8988T (cell line): ENCODE measurements around the gene COBL.

Source experiments
- DNase-seq: peaks from one replicate; pipeline ENCODE4 v3.0.0; 2011

The COBL gene

DNA sequence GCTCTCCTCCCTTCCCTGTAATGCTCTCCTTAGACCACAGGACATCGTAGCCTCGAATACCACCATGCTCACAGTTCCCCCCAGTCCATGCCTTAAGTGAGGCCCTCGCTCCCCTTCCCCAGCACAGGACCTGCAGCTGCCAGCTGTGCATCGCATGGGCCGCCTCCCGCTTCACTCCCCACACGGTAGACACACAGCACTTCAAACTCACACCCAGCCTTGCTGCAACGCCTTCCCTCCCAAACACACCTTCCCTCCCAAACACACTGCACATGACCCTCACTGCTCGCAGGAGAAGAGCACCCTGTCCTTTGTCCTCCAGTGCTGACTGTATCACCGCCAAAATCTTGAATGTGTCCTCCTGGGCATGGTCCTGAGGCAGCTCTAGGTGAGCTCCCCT lies 42.6 kb downstream of the COBL start:
- DNase-seq, result no peak

DNA sequence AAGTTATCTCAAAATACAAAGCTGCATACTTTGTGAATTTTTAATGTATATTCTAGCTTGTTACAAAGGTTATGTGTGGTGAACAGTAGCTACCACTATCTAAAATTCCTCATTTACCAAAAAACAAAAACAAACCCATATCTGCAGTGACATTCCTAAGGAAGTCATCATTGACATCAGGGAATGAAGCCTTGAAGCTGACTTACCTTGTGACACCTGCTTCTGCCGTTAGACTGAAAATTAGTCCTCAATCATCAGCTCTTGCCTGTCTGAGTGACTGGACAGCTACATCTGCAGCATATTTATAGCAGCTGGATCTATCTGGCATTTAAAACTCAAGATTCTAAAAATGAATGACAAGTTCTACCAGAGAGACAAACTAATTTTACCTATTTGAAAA lies 43.2 kb downstream of the COBL start:
- DNase-seq, result no peak

DNA sequence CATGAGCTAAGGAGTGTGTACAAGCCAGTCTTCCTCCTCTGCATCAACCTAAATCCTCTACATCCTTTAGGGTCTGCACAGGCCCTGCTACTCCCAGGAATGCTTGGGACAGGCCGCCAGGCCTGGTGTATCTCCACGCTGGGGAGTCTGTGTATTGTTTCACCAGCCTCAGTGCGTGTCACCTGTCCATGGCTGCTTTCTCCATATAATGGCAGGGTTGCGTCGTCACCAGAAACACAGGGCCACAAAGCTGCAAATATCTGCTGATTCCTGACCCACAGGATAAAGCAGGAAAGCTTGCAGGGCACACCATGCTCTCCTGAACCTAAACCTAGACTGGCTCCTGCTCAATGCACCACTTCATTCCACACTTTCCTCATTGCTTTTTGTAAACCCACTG lies 45.6 kb downstream of the COBL start:
- DNase-seq, result no peak

DNA sequence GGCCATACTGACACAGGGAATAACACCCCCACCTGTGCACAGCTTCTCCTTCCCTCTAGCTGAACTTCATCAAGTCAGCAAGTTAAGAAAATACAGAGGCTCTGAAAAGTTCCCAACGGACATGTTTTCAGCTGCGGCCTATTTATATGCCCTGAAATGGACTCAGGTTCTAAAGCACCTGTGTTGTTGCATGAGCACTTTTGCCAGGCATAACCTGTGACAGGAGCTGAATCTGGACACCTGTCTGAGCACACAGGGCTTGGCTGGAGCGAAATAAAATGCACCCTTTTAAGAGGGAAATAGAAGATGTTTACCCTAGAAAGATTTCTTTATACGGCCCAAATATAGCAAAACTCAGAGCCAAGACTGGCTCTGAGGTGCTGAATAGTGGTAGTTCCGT lies 46.7 kb downstream of the COBL start:
- DNase-seq, result no peak

DNA sequence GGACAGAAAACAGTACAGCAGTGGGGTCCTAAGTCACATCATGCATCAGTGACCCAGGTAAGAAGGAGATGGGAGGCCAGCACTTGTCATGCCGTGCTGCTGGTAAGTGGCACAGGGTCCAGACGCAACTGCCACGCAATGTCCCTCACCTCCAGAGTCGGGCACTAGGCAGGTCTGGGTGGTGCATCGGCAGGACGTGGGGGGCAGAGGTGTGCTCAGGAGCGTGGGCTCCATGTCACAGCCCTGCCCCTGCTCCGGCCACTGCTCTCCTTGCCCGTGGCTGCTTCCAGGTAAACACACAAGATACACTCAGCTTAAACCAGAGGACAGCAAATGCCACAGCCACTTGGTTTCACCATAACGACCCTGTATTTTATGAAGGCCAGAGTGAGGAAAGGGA lies 47.3 kb downstream of the COBL start:
- DNase-seq, result no peak

DNA sequence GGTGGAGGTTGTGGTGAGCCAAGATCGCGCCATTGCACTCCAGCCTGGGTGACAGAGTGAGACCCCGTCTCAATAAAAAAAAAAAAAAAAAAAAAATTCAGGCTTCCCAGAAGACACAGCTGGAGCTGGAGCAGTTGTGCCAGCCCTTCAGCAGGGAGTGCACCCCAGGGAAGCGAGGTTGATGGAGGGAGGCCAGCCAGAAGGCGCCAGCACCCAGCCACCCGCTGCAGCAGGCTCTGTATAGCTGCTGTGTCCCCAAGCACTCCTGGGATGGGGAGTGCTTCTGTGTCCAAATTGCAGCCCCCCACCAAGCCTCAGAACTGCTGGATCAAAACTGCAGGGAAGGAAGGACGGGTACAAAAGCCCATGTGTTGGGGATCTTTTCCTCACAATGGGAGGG lies 47.8 kb downstream of the COBL start:
- DNase-seq, result no peak

DNA sequence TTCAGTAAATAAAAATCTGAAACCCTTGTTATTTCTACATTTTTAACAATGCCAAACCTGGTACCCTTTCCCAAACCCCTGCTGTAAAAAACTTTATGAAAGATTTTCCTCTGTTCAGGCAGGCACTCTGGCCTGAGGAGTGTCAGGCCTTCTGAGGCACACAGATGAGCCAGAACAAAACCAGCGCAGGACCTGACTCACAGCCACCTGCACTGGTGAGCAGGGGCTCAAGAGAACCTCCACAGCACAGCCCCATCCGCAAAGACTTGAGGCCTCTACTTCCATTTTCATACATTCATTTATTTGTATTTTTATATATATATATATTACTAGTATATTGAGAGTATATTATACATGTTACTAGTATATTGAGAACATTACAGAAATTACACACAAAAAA lies 49.4 kb downstream of the COBL start:
- DNase-seq, result no peak

DNA sequence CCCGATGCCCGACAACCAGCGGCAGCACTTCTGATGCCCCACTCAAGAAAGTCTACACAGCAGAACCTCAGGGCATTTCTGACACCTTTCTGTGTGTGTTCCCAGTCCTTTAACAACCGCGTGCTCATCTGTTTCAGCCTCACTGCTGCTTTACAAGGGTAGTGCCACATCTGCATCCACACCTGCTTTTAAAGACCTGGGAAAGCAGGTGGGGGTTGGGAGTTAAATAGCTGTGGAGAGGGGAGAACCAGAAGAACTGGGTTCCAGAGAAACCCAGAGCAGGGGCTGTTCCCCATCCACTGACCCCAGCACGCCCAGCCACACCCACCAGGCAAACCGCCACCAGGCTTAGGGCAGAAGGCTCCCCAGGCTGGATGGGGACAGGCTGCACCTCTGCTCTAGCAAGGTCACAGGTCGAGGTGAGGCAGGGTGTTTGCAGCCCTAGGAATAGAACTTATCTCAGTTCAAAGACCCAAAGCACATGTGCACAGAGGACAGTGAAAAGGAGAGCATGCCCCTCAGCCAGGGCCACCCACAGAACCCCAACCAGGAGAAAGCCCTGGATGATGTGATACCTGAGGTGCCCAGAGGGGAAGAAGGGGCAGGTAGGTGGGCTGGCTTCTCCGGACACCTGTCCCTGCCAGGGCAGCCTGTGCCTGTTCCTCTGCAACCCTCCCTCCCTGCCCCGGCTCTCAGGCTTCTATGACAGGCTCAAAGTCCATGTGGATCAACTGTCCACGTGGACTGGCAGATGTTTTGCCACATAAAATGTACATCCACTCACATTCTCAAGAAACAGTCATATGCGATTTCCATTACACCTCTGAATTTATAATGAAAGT lies 51.3 kb downstream of the COBL start:
- no peak for DNase-seq

DNA sequence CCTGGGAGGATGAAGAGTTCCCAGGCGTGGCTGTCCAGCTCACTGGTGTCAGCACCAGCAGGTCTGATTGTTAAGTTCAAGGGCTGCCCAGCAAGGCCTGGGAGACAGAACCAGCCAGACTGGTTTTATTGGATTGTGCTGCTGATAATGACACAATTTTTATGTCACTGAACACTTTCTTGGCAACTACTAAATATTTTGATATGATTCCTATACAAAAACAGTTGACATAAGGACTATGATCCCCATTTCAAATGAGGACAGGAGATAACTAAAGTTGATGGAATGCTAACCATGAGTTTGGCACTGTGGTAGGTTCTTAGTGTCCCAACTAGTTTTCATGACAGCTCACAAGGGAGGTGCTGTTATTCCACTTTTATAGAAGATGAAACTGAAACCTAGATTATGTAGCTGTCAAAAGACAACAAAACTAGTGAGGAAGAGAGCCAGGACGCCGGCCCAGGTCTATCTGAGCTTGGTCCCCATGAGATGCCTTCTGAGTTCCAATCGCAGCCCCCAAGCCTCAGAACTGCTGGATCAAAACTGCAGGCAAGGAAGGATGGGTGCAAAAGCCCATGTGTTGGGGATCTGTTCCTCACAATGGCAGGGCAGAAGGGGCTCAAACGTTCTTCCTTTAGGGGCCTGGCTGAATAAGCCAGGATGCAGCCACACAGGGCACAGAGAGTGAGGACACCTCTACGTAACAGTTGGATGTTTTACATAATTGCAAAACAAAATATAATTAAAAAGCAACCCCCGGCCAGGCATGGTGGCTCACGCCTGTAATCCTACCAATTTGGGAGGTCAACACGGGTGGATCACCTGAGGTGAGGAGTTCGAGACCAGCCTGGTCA lies 52.8 kb downstream of the COBL start:
- no peak for DNase-seq

DNA sequence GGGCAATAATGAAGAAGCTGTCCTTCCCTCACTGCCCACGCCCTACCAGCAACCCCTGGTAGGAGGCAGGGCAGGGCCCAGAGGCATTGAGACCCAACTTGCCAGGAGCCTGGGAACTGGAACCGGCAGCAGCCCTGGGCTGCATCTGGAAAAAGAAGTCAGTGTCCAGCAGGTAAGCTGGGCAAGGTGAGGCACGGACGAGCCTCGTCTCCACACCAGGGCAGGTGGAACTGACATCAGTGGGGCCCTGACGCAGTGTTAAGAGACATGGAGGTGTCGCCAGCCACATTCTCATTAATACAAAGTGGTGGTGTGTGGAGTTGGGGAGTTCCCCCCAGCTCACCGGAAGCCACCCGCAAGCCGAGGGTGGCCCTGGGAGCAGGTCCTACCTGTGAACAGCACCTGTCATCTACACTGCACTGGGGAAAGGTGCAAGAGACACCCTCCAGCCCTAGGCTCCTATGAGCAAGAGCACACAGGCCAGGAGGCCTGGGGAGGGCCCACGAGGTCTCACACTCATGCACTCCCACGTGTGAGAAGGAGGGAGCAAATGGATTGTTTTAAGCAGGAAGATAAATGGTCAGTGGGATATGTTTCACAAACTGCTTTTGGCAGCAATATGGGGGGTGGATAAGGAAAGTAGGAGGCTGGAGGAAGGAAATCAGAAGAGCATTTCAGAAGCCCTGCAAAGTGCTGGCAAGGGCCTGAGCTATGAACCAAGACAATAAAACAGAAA lies 53.6 kb downstream of the COBL start:
- no peak for DNase-seq

DNA sequence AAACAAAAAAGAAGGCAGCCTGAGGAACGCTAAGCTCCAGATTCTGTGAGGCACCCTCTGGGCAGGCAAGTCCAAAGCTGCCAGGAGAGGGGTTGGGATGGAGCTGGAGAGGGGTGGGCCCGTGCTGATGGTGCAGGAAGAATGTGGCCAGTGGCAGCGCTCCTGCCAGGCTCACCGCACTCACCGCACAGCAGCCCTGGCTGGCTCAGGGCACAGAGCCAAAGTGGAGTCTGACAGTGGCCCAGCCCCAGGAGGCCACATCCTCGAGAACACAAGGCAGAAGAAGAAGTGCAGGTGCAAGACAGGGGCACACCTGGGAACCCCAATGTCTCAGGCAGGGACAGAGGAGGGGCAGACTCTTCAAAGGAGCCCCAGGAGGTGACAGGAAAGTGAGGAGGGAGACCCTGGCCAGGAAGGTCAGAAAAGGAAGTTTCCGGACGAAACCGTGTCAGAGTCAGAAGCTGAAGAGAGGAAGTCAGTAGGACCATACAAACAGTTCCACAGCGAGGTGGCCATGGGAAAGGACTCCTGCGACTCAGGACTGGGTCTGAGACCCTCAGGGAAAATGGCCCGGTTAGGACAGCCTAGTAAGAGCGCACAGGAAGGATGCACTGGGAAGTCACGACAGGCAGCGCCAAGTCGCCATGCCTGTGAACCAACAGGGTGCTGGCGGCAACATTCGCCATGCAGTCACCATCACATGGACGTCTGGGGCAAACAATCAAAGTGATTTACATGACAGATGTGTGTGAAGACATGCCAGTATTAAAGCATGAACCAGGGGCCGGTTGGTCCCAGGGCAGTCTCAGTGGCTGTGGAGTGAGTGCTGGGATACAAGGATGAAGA lies 54.4 kb downstream of the COBL start:
- DNase-seq, result no peak

DNA sequence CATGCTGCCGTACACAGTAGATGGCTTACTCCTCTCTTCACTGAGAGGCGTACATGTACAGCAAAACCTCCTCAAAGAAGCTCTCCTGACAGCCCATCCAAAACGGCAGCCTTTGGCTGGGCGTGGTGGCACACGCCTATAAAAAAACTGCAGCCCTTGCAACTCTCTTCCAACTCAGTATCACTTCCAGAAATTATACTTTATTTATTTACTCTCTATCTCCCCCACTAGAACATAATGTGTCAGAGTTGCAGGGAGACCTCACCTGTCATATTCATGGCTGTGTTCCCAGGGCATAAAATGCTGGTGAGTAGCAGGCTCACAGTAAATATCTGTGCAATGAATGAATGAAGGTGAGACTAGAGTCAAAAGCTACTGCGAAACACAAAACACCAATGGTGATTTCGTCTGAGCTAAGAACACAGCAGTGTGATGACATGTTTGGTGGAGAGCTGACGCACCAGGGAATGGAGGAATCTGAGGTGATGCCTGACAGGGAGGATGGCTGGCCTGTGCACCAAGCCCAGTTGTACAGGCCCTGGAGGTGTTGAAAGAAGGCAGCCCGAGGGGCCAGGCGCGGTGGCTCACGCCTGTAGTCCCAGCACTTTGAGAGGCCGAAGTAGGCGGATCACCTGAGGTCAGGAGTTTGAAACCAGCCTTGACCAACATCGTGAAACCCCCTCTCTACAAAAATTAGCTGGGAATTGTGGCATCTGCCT lies 55.3 kb downstream of the COBL start:
- no peak for DNase-seq

DNA sequence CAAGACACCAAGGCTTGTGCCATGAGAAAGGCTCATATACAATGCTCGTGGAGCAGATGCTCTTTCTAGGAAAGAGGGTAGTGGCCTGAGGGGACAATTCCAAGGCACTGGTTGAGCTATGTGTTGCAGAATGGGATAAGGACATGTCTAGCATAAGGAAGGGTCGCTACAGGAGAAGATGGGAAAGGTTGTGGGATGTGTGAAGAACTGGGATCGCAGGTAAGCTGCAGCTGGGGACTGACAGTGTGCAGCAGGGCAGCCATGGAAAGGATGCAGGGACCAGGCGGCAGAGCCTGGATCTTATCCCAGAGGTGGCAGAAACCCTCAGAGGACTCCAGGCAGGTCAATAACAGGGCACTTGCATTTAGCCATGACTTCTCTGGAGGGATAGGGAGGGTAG lies 56.1 kb downstream of the COBL start:
- no peak for DNase-seq

DNA sequence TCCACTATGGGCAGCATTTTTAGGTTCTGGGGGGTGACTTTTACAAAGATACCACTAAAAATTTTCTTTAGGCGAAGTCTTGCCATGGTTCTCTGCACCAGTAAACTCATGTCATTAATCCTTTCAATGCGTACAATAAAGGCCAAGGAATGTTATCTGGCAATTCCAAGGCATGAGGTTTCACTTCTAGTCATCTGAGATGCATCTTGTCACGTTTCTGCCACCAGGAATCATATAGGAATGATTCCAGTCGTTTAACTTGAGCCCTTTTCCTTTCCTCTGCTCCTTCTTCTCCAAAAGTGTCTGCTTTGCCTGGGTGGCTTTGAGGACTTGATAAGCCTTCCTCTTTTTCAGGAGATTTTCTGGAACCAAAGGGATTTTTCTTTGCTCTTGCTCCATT lies 56.8 kb downstream of the COBL start:
- no peak for DNase-seq

DNA sequence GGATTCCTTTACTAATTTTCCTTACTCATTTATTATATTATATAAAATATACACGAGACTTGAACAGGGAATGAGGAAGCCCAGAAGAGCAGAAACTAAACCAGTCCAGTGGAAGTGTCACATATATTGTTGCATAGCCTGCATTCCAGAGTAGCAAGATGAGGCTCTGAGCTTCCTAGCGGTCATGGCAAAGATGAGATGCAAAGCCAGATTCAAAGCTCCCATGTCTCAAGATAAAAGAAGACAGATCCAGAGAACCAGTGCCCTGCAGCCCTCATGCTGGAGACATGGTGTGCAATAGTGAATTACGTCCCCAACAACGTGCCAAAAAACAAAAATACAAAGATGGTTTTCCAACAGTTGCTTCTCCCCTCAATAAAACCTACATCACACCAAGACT lies 59.7 kb downstream of the COBL start:
- no peak for DNase-seq

DNA sequence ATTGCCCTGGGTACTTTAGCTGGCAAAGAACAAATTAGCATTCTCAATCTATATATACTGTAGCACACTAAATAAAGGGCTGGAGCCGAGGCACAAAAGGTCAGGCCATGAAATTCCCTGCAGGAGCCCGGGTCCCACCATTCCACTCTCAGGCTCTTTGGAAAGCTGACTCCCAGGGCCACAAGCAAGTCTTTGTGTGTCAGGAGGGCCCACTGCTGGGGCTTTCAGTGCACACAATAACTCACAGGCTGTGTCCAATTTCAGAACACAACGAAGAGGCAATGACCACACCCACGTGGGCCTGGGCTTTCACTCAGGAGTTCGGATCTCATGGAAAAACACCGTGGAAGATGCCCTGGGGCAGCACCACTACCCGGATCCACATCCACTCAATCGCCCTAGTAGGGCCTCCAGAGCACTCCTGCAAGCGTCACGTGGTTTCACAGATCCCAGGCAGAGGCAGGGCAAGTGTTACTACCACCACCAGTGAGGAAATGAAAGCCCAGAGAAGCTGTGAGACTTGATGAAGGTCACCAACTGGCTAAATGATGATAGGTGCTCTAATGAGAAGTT lies 60.3 kb downstream of the COBL start:
- no peak for DNase-seq

DNA sequence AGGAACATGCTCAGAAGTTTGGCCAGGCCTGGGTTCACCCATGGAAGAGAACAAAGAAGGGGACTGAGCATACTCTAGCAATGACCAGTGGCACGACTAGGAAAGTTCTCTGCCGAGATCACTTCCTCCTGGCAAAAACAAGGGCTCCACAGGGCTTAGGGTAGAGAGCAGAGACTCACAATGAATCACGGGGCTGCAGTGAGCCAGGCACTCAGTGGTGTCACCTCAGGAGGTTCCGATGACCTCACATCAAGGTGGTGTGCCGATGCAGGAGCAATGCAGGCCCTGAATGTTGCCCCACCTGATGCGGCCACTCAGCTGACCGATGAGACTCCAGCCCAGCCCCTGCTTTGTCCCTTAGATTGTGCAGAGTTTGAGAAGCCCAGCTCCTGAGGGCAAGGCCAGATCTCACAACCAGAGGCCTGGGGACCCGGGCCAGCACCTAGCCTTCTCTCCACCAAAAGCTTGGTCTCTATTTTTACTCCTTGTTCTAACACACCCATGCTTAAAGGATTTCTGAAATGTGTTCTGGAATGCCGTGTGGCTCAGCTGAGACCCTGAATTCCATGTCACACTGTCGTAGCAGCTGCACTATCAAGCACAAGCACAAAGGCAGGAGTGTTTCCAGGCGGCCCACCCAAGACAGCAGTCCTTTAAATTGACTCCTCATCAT lies 60.9 kb downstream of the COBL start:
- peak; percentile 32 for DNase-seq

DNA sequence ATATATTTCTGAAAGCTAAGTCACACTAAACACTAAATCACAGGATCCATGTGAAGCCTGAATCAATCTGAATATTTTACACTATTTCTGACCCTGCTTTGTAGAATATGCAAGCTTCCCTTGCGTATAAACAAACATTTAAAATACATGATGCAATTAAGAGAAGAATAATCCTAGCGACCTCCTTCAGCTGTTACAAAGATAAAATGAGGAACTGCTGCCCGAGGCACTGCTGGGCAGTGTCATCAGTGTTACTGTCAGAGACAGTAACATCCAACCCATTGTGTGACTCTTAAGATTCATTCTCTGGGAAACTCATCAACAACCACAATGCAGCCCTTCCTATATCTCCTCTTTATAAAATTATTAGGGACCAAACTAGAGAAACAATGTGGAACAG lies 61.6 kb downstream of the COBL start:
- DNase-seq, result no peak

DNA sequence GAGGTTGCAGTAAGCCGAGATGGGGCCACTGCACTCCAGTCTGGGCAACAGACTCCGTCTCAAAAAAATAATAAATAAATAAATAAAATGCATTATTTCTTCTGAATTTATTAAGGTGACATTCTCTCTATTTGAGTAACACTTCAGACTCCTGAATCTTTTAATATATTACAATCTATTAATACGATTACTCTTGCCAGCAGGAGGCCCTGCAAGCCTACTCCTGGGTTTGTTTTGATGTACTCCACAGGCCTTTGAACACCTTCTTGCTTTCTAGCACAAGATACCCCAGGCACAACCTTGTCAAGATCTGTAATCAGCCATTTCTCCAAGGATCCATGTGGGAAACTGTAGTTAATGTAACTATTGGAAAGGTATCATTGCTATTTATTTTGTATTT lies 63.5 kb downstream of the COBL start:
- DNase-seq, result no peak

DNA sequence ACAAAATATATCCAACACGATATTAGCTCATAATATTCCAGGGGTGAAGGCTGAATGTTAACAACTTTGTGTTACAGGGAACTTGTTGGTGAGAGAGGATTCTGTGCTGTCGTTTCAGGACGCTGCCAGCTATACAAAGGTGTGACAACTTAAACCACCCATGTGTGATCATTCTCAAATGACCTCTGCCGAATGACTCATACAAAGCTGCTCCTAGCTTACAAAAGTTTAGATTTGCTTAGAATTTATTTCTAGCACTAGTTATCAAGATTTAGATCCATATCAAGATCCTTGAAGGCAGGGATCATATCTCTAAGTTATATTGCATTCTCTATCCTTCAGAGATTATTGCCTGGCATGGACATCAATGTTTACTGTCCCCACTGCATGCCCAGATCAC lies 65.3 kb downstream of the COBL start:
- DNase-seq, result no peak

DNA sequence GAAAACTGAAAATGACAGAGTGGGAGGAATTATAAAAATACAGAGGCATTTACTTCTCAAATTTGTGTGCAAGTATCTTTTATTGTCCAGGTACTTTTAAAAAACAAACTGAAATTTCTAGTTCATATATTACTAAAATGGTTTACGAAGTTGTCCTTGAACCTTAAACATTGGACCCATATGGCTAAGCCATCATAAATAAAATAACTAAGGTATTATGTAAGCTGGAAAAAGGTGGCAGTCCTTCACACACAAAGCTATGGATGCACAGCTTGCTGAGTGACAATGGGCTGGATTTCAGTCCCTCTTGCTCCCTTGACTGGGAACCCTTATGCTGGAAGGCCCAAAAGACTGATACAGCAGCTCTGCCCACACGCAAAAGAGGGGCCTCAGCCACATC lies 66.1 kb downstream of the COBL start:
- DNase-seq, result no peak
